Measurements from ENCODE around the gene SMG9. TPM values are rescaled to one million over a fixed set of nuclear protein-coding genes. Genes with fewer than 3 reads are reported as not detected.

The SMG9 gene
- total RNA-seq, 3 donors from 2014 or later (not counting 1 experiment from before 2014, with no cell fraction given), result 23.3 to 37.4 (median 28.3) TPM

DNA sequence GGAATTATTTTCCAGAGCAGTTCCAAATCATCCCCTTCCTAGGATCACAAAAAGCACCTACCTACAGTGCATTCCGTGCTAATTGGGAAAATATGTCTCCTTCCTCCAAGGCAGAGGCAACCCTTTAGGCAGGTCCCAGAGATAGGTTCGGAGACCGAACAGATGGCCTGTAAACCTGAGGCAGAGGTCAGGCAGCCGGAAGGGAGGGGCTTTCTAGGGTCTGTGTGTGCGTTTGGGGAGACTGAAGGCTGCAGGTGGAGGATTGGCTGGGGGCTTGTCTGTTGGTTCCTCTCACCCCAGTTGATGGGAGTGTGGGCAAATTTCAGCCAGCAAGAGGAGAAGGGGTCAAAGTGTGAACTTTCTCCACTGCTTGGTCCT is 19.0 kb upstream of the SMG9 start:
- no peaks in the 10 kb centered on the region for H3K9me3 Mint-ChIP-seq
- DNase-seq (no peak), ATAC-seq (no peak)
- Histone ChIP-seq H3K36me3 (ENCODE audit: control insufficient read depth, insufficient read depth, low read length) (no peaks in the 10 kb centered on the region), H3K27me3 (ENCODE audit: control insufficient read depth, insufficient read depth, low read length) (no peaks in the 10 kb centered on the region), H3K9me3 (ENCODE audit: control insufficient read depth, insufficient read depth, low read length) (no peaks in the 10 kb centered on the region), H3K27ac (ENCODE audit: low read length) (no peak overlapping the region), H3K4me3 (ENCODE audit: low read length) (no peak overlapping the region), H3K4me1 (ENCODE audit: control insufficient read depth, insufficient read depth, low read length) (peaks cover 21% of the 10 kb centered on the region)
- intact Hi-C loops (cut with micrococcal nuclease), result no loop called here
- no peak overlapping the region for H3K27ac Mint-ChIP-seq
- WGBS (ENCODE audit: insufficient coverage), result 92% methylated on average over 5 of the region's 5 CpGs
- no peaks in the 10 kb centered on the region for H3K36me3 Mint-ChIP-seq
- H3K27me3 Mint-ChIP-seq (ENCODE audit: low read depth in 2 of 2), result peaks cover 7 to 19% of the 10 kb centered on the region in 2 donors
- TF ChIP-seq, protein P1, sequence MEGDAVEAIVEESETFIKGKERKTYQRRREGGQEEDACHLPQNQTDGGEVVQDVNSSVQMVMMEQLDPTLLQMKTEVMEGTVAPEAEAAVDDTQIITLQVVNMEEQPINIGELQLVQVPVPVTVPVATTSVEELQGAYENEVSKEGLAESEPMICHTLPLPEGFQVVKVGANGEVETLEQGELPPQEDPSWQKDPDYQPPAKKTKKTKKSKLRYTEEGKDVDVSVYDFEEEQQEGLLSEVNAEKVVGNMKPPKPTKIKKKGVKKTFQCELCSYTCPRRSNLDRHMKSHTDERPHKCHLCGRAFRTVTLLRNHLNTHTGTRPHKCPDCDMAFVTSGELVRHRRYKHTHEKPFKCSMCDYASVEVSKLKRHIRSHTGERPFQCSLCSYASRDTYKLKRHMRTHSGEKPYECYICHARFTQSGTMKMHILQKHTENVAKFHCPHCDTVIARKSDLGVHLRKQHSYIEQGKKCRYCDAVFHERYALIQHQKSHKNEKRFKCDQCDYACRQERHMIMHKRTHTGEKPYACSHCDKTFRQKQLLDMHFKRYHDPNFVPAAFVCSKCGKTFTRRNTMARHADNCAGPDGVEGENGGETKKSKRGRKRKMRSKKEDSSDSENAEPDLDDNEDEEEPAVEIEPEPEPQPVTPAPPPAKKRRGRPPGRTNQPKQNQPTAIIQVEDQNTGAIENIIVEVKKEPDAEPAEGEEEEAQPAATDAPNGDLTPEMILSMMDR (IDR thresholded peaks at IDR 0.05), result no peak
- H3K4me3 Mint-ChIP-seq, result no peak overlapping the region
- H3K4me1 Mint-ChIP-seq, result peaks cover 0 to 7% of the 10 kb centered on the region in 2 donors

DNA sequence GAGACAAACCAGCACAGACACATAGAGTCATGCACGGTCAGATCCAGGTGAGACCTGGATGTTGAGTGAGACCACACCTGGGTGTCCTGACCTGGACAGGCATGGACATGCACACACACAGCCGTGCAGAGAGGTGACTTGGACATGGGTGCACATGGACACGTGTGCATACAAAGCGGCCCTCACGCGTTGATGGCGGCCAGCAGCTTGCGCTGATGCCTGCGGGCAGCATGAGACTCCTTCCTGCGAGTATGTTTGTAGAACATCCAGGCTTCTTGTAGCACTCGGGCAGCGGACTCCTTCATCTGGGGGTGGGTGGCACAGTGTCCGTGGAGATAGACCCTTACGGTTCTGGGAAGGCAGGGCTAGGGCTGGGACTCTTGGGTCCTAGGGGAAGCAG is 14.5 kb upstream of the SMG9 start:
- WGBS (ENCODE audit: insufficient coverage), result 96% methylated on average over 14 of the region's 14 CpGs
- Mint-ChIP-seq H3K27me3 (ENCODE audit: low read depth in 2 of 2) (peaks cover 0 to 4% of the 10 kb centered on the region in 2 donors), H3K9me3 (no peaks in the 10 kb centered on the region), H3K27ac (no peak overlapping the region), H3K4me1 (no peaks in the 10 kb centered on the region), H3K36me3 (no peaks in the 10 kb centered on the region), H3K4me3 (no peak overlapping the region)
- Histone ChIP-seq H3K4me1 (ENCODE audit: control insufficient read depth, insufficient read depth, low read length) (peaks cover 29% of the 10 kb centered on the region), H3K9me3 (ENCODE audit: control insufficient read depth, insufficient read depth, low read length) (no peaks in the 10 kb centered on the region), H3K4me3 (ENCODE audit: low read length) (no peak overlapping the region), H3K36me3 (ENCODE audit: control insufficient read depth, insufficient read depth, low read length) (no peaks in the 10 kb centered on the region), H3K27ac (ENCODE audit: low read length) (no peak overlapping the region), H3K27me3 (ENCODE audit: control insufficient read depth, insufficient read depth, low read length) (no peaks in the 10 kb centered on the region)
- no peak for ATAC-seq
- intact Hi-C loops (cut with micrococcal nuclease), result no loop called here
- TF ChIP-seq, protein P1 (IDR thresholded peaks at IDR 0.05), result no peak
- no peak for DNase-seq

DNA sequence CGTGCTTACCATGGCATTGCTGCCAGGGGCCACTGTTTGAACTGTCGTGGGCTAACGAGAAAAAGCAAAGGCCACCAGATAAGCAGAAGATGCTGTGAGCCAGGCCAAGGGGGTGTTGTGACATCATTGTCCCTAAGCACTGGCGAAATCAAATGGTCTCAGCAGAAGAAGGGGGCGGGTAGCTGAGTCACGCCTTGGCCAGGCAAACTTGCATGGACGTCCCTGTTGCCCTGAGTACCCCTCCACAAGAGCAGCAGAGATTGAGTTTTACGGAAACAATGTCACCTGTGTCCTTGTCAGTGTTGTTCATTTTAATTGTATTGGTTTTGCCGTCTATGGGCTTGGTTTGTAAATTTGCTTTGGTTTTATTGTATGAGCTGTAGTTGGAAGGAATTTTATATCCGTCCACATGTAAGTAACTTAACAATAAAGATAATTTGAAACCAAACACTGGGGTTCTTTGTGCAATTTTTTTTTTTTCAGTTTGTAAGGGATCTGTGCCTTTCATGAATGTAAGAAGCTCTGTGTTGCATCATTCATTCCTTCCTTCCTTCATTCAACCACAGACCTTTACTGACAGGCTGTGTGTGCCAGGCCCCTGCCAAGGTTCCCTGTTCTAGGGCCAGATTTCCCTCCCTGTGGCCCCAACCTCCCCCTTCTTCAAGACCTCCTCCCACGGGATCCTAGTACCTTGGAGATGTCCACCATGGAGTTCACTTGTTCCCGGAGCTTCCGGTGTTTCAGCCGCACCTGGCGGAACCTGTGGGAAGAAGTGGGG is 13.7 kb upstream of the SMG9 start:
- no peaks in the 10 kb centered on the region for H3K27me3 ChIP-seq (ENCODE audit: control insufficient read depth, insufficient read depth, low read length)
- no peak overlapping the region for H3K27ac Mint-ChIP-seq
- DNase-seq, result no peak
- no peaks in the 10 kb centered on the region for H3K9me3 Mint-ChIP-seq
- no peak overlapping the region for H3K27ac ChIP-seq (ENCODE audit: low read length)
- H3K4me1 Mint-ChIP-seq, result no peaks in the 10 kb centered on the region
- no peaks in the 10 kb centered on the region for H3K36me3 Mint-ChIP-seq
- ATAC-seq, result no peak
- intact Hi-C loops (cut with micrococcal nuclease), result no loop called here
- no peaks in the 10 kb centered on the region for H3K36me3 ChIP-seq (ENCODE audit: control insufficient read depth, insufficient read depth, low read length)
- no peak overlapping the region for H3K4me3 ChIP-seq (ENCODE audit: low read length)
- TF ChIP-seq, protein P1 (IDR thresholded peaks at IDR 0.05), result no peak
- peaks cover 0 to 4% of the 10 kb centered on the region in 2 donors for H3K27me3 Mint-ChIP-seq (ENCODE audit: low read depth in 2 of 2)
- H3K4me3 Mint-ChIP-seq, result no peak overlapping the region
- 85% methylated on average over 14 of the region's 15 CpGs for WGBS (ENCODE audit: insufficient coverage)
- H3K9me3 ChIP-seq (ENCODE audit: control insufficient read depth, insufficient read depth, low read length), result no peaks in the 10 kb centered on the region
- peaks cover 34% of the 10 kb centered on the region for H3K4me1 ChIP-seq (ENCODE audit: control insufficient read depth, insufficient read depth, low read length)

DNA sequence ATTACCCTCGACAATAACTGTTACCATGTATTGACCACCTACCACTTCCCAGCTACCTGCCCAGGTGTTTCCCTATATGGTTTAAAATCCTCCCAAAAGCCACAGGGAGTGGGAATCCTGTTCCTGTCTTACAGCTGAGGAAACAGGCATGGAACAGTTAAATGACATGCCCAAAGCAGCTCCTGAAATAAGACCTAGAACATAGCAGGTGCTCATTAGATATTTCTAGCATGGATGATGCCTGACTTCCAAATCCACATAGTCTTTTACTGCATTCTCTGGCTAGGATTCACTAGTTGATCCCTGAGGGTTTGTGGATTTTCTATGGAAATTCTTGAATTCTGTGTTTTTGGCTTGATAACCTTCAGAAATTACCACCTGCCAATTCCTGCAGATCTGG is 13.1 kb upstream of the SMG9 start:
- Histone ChIP-seq H3K27me3 (ENCODE audit: control insufficient read depth, insufficient read depth, low read length) (no peaks in the 10 kb centered on the region), H3K36me3 (ENCODE audit: control insufficient read depth, insufficient read depth, low read length) (no peaks in the 10 kb centered on the region), H3K4me1 (ENCODE audit: control insufficient read depth, insufficient read depth, low read length) (peaks cover 37% of the 10 kb centered on the region), H3K27ac (ENCODE audit: low read length) (no peak overlapping the region), H3K9me3 (ENCODE audit: control insufficient read depth, insufficient read depth, low read length) (no peaks in the 10 kb centered on the region), H3K4me3 (ENCODE audit: low read length) (no peak overlapping the region)
- WGBS (ENCODE audit: insufficient coverage), result 36% methylated on average over 1 of the region's 1 CpG
- DNase-seq, result no peak
- ATAC-seq, result no peak
- no peaks in the 10 kb centered on the region for H3K36me3 Mint-ChIP-seq
- H3K4me3 Mint-ChIP-seq, result no peak overlapping the region
- TF ChIP-seq, protein P1 (IDR thresholded peaks at IDR 0.05), result no peak
- intact Hi-C loops (cut with micrococcal nuclease), result no loop called here
- peaks cover 0 to 7% of the 10 kb centered on the region in 2 donors for H3K27me3 Mint-ChIP-seq (ENCODE audit: low read depth in 2 of 2)
- H3K9me3 Mint-ChIP-seq, result no peaks in the 10 kb centered on the region
- no peaks in the 10 kb centered on the region for H3K4me1 Mint-ChIP-seq
- no peak overlapping the region for H3K27ac Mint-ChIP-seq

Data from natural killer cell (primary cell).